CD14-positive monocyte (primary cell): ENCODE results near the gene OR4F15. TPM values are rescaled to one million over a fixed set of nuclear protein-coding genes. Genes with fewer than 3 reads are reported as not detected.
"Not testable (repeated sequence)": the region's sequence is repeated elsewhere in the genome, so short reads cannot be mapped to it uniquely, and the experiment has no call there.

ENCODE experiments used
- DNase-seq, 3 donors: peaks; one replicate each; pipeline ENCODE4 v3.0.0-alpha.2; 2011 to 2022
- H2AFZ ChIP-seq: 2 replicates; pipeline ENCODE4 v1.6.0; 2012; ENCODE audit warnings: mild to moderate bottlenecking, low read depth, low read length, inconsistent platforms; ENCODE audit not compliant: insufficient read depth, poor library complexity, severe bottlenecking
- H3K27ac ChIP-seq, 2 donors: 1 replicate in 1 of 2; 2 replicates in 1 of 2; pipeline ENCODE4 v1.5.1; 2012 to 2013; ENCODE audit warnings: low read length in 2 of 2, control low read depth in 1 of 2, inconsistent platforms in 1 of 2, low read depth in 1 of 2, mild to moderate bottlenecking in 1 of 2
- H3K27me3 ChIP-seq, 2 donors: one replicate each; pipeline versions ENCODE4 v1.6.0 to v1.6.1; 2011 to 2013; ENCODE audit warnings: low read length in 2 of 2; ENCODE audit not compliant: control insufficient read depth in 2 of 2, insufficient read depth in 2 of 2
- H3K36me3 ChIP-seq, 2 donors: replicated peaks in 1 of 2; 1 replicate in 1 of 2; 2 replicates in 1 of 2; pipeline versions ENCODE4 v1.5.1 to v1.6.1; 2012 to 2013; ENCODE audit warnings: low read length in 2 of 2, control low read depth in 1 of 2, inconsistent platforms in 1 of 2, mild to moderate bottlenecking in 1 of 2; ENCODE audit not compliant: insufficient read depth in 2 of 2, control insufficient read depth in 1 of 2
- H3K4me1 ChIP-seq, 2 donors: 1 replicate in 1 of 2; 2 replicates in 1 of 2; pipeline versions ENCODE4 v1.5.1 to v1.6.1; 2012 to 2013; ENCODE audit warnings: low read length in 2 of 2, control low read depth in 1 of 2, inconsistent platforms in 1 of 2, mild to moderate bottlenecking in 1 of 2, moderate library complexity in 1 of 2; ENCODE audit not compliant: insufficient read depth in 2 of 2, control insufficient read depth in 1 of 2
- H3K4me2 ChIP-seq: replicated peaks from 2 replicates; pipeline ENCODE3; 2012; ENCODE audit warnings: low read length, moderate library complexity, mild to moderate bottlenecking; ENCODE audit not compliant: poor library complexity, severe bottlenecking; ENCODE audit errors: extremely low read depth
- H3K4me3 ChIP-seq, 3 experiments: fragments of 200-600 bp in 1 of 3; sonication (generic) in 1 of 3; replicated peaks in 1 of 3; 1 replicate in 2 of 3; 2 replicates in 1 of 3; pipeline ENCODE4 v1.5.1; 2011 to 2013; ENCODE audit warnings: low read length in 3 of 3, mild to moderate bottlenecking in 3 of 3, control low read depth in 2 of 3, low read depth in 2 of 3, inconsistent platforms in 1 of 3, moderate library complexity in 1 of 3
- H3K79me2 ChIP-seq: 2 replicates; pipeline ENCODE4 v1.6.0; 2012; ENCODE audit warnings: mild to moderate bottlenecking, control low read depth, inconsistent platforms, low read length, moderate library complexity; ENCODE audit not compliant: insufficient read depth
- H3K9ac ChIP-seq: 2 replicates; pipeline ENCODE4 v1.6.0; 2017; ENCODE audit warnings: low read length, mild to moderate bottlenecking; ENCODE audit not compliant: insufficient read depth, poor library complexity, severe bottlenecking
- H3K9me3 ChIP-seq, 2 donors: replicated peaks in 1 of 2; 1 replicate in 1 of 2; 2 replicates in 1 of 2; pipeline versions ENCODE4 v1.5.1 to v1.6.1; 2012 to 2013; ENCODE audit warnings: low read length in 2 of 2, control low read depth in 1 of 2; ENCODE audit not compliant: control insufficient read depth in 1 of 2, insufficient read depth in 1 of 2
- H4K20me1 ChIP-seq: 2 replicates; pipeline ENCODE4 v1.6.0; 2012; ENCODE audit warnings: mild to moderate bottlenecking, low read length, control low read depth, moderate library complexity; ENCODE audit not compliant: insufficient read depth
- H3K27ac Mint-ChIP-seq, 7 donors: one replicate each; pipeline ENCODE4 v1.8.0; 2020; ENCODE audit warnings: mild to moderate bottlenecking in 7 of 7, mixed read lengths in 7 of 7, moderate library complexity in 6 of 7, inconsistent platforms in 2 of 7
- H3K27me3 Mint-ChIP-seq, 3 donors: one replicate each; pipeline ENCODE4 v1.8.0; 2021 to 2022; ENCODE audit warnings: low read depth in 3 of 3, mild to moderate bottlenecking in 3 of 3, mixed read lengths in 3 of 3, moderate library complexity in 3 of 3, inconsistent platforms in 1 of 3
- H3K36me3 Mint-ChIP-seq, 2 donors: one replicate each; pipeline ENCODE4 v1.8.0; 2020; ENCODE audit warnings: mixed read lengths in 2 of 2, inconsistent platforms in 1 of 2, mild to moderate bottlenecking in 1 of 2
- H3K4me1 Mint-ChIP-seq: one replicate; pipeline ENCODE4 v1.8.0; 2020; ENCODE audit warnings: mild to moderate bottlenecking, mixed read lengths
- H3K4me3 Mint-ChIP-seq, 2 donors: one replicate each; pipeline ENCODE4 v1.8.0; 2020; ENCODE audit warnings: mild to moderate bottlenecking in 2 of 2, mixed read lengths in 2 of 2, moderate library complexity in 1 of 2
- H3K9me3 Mint-ChIP-seq, 7 donors: one replicate each; pipeline ENCODE4 v1.8.0; 2020 to 2022; ENCODE audit warnings: mixed read lengths in 7 of 7, mild to moderate bottlenecking in 6 of 7, moderate library complexity in 6 of 7, inconsistent platforms in 2 of 7
- WGBS: methylation state at CpG from one replicate; pipeline ENCODE4 v1.1.5; 2013; ENCODE audit warnings: missing lambda C conversion rate; ENCODE audit not compliant: insufficient coverage; 5-methylcytosine and 5-hydroxymethylcytosine counted together
- intact Hi-C, 2 donors: fragments of 100-400 bp; cut with micrococcal nuclease; formaldehyde crosslinking; loops; one replicate each; pipeline versions ENCODE4 v1.15.0 to v1.15.1; 2023
- polyA plus RNA-seq, 3 donors: library from polyadenylated mRNA; depleted of rRNA in 1 of 3; unstranded in 2 of 3; stranded (reverse) in 1 of 3; fragments of 300-500 nt in 2 of 3; fragments of >200 nt in 1 of 3; fragmentation: Illumina TruSeq in 2 of 3; gene quantifications; 1 replicate in 2 of 3; 2 replicates in 1 of 3; pipeline ENCODE4 v1.2.3, GENCODE V29; 2012 to 2021
- TF ChIP-seq, protein P1 (sequence below): fragments of 200-600 bp; IDR thresholded peaks from one replicate; pipeline ENCODE4 v1.8.0; 2022; ENCODE audit warnings: antibody characterized with exemption, mild to moderate bottlenecking

Gene OR4F15
- polyA plus RNA-seq, 3 donors, result not detected

DNA sequence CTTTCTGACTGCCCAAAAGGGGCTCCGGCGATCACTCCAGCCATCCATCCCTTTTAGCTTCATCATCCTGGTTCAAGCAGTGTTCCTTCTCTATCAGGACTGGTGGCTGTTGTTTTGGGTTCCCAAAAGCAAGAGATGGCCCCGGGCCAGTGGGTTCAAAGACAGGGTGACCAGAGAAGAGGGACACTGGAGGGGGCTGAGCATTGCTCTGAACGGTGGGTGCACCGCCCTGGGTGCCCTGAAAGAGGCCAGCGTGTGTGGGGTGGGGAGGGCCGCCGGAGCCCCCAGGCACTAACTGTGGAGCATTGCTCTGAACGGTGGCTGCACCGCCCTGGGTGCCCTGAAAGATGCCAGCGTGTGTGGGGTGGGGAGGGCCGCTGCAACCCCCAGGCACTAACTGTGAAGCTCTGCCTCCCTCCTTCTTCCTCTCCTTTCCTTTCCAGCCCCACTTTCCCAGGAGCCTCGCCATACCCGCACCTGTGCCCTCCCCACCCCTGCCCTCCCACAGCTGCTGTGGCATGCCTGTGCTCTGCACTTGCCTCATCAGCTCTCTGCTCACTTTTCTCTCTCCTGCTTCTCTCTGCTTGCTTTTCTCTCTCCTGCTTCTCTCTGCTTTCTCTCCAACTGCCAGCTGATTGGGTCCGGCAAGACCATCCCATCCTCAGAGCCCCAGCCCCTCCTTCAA, 46.1 kb upstream of the OR4F15 start:
- no peaks in the 10 kb centered on the region for H4K20me1 ChIP-seq
- Mint-ChIP-seq H3K4me3 (no peak overlapping the region), H3K4me1 (no peaks in the 10 kb centered on the region), H3K27ac (peak overlapping the region in 1 of 7 donors; percentile 3), H3K27me3 (peaks cover 0 to 2% (median 0%) of the 10 kb centered on the region in 3 donors), H3K36me3 (no peaks in the 10 kb centered on the region), H3K9me3 (peaks cover 4 to 20% (median 14%) of the 10 kb centered on the region in 7 donors)
- TF ChIP-seq, protein P1, sequence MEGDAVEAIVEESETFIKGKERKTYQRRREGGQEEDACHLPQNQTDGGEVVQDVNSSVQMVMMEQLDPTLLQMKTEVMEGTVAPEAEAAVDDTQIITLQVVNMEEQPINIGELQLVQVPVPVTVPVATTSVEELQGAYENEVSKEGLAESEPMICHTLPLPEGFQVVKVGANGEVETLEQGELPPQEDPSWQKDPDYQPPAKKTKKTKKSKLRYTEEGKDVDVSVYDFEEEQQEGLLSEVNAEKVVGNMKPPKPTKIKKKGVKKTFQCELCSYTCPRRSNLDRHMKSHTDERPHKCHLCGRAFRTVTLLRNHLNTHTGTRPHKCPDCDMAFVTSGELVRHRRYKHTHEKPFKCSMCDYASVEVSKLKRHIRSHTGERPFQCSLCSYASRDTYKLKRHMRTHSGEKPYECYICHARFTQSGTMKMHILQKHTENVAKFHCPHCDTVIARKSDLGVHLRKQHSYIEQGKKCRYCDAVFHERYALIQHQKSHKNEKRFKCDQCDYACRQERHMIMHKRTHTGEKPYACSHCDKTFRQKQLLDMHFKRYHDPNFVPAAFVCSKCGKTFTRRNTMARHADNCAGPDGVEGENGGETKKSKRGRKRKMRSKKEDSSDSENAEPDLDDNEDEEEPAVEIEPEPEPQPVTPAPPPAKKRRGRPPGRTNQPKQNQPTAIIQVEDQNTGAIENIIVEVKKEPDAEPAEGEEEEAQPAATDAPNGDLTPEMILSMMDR, result no peak
- no peak overlapping the region for H3K4me3 ChIP-seq
- no peak overlapping the region for H3K9ac ChIP-seq
- H3K79me2 ChIP-seq, result no peaks in the 10 kb centered on the region
- no peak overlapping the region for H3K4me2 ChIP-seq
- no peak overlapping the region for H3K27ac ChIP-seq
- no peaks in the 10 kb centered on the region for H3K27me3 ChIP-seq
- H2AFZ ChIP-seq, result no peak overlapping the region
- no peaks in the 10 kb centered on the region for H3K36me3 ChIP-seq
- no peaks in the 10 kb centered on the region for H3K4me1 ChIP-seq
- DNase-seq, result no peak
- intact Hi-C loops, result loop anchor here in 1 of 2 donors (10.0 kb wide), 1 partner anchor 1971 kb away; no protein-coding TSS in a partner anchor
- H3K9me3 ChIP-seq, result peaks cover 0 to 19% of the 10 kb centered on the region in 2 donors
- 96% methylated on average over 8 of the region's 15 CpGs for WGBS

DNA sequence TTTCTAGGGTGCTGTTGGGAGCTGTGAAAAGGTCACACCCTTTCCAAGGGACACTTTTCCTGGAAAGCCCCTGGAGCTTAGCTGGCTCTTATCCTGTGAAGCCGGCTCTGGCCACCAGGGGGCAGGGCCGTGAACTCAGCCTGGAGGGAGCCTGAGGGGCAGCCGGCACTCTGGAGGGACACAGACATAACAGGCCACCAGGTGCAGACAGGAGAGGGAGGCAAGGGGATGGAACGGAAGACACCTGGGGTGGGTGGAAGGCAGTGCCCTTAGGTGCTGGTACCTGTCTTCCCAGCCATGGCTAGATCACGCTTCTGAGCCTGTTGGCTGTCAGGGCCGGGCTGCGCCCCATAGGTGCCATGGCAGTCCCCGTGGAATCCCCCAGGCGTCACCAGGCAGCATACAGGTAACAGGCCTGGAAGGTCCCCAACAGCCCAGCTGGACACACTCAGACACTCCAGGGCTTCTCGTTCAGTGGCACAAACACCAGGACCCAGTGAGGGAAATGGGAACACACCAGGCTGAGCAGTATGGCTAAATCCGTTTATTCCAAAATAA, 44.8 kb upstream of the OR4F15 start:
- H4K20me1 ChIP-seq, H3K27me3 Mint-ChIP-seq, H3K36me3 Mint-ChIP-seq, H3K36me3 ChIP-seq, H3K9ac ChIP-seq, H3K4me1 ChIP-seq, H3K4me3 Mint-ChIP-seq, H3K27me3 ChIP-seq, DNase-seq, H3K27ac Mint-ChIP-seq, H3K4me3 ChIP-seq, H3K27ac ChIP-seq, H3K79me2 ChIP-seq, H3K4me1 Mint-ChIP-seq, H2AFZ ChIP-seq, H3K4me2 ChIP-seq: not testable (repeated sequence)
- TF ChIP-seq, protein P1, result peak; percentile 6
- intact Hi-C loops, result loop anchor here in 1 of 2 donors (10.0 kb wide), 1 partner anchor 1972 kb away; no protein-coding TSS in a partner anchor
- H3K9me3 Mint-ChIP-seq, result peaks cover 4 to 20% (median 14%) of the 10 kb centered on the region in 7 donors
- H3K9me3 ChIP-seq, result peaks cover 0 to 19% of the 10 kb centered on the region in 2 donors
- WGBS, result 93% methylated on average over 4 of the region's 11 CpGs
